WTC11 (cell line): ENCODE data around the gene MYCBPAP. TPM values are rescaled to one million over a fixed set of nuclear protein-coding genes. Genes with fewer than 3 reads are reported as not detected.

Experiments used
- ATAC-seq: fragments of 200-7000 bp; cut with Tn5 transposase; 2 replicates; pipeline ENCODE4 v1.10.0; 2021; ENCODE audit warnings: mild to moderate bottlenecking, moderate library complexity
- CTCF ChIA-PET: fragments of 300-600 bp; sonication (Branson Sonifier 250); formaldehyde crosslinking; loops from one replicate; lab custom pipeline; 2021; ENCODE audit warnings: antibody characterized with exemption; lab: Charles Lee
- POLR2A ChIA-PET: fragments of 350-600 bp; sonication (Branson Sonifier 250); formaldehyde crosslinking; loops from one replicate; lab custom pipeline; 2021; ENCODE audit warnings: antibody characterized with exemption; lab: Charles Lee
- DNase-seq: peaks from one replicate; pipeline ENCODE4 v3.0.0; 2021; ENCODE audit warnings: low spot score
- H3K27ac Mint-ChIP-seq: 2 replicates; pipeline ENCODE4 v1.8.0; 2021; ENCODE audit warnings: mixed read lengths
- H3K27me3 Mint-ChIP-seq: 2 replicates; pipeline ENCODE4 v1.8.0; 2021; ENCODE audit warnings: low read depth, mild to moderate bottlenecking, moderate library complexity, mixed read lengths
- H3K36me3 Mint-ChIP-seq: 2 replicates; pipeline ENCODE4 v1.8.0; 2021; ENCODE audit warnings: mixed read lengths
- H3K4me1 Mint-ChIP-seq: 2 replicates; pipeline ENCODE4 v1.8.0; 2022; ENCODE audit warnings: mixed read lengths
- H3K4me3 Mint-ChIP-seq: 2 replicates; pipeline ENCODE4 v1.8.0; 2021; ENCODE audit warnings: mild to moderate bottlenecking, moderate library complexity, mixed read lengths
- H3K9me3 Mint-ChIP-seq: 2 replicates; pipeline ENCODE4 v1.8.0; 2021; ENCODE audit warnings: mixed read lengths
- AR ChIP-seq: fragments of 250-450 bp; sonication (Bioruptor Pico); IDR thresholded peaks from 2 replicates; pipeline ENCODE4 v1.9.0; 2021; ENCODE audit warnings: mild to moderate bottlenecking
- CREM ChIP-seq: sonication (generic); formaldehyde crosslinking; IDR thresholded peaks from 2 replicates; pipeline ENCODE4 v1.8.1; 2022; ENCODE audit warnings: mild to moderate bottlenecking, missing genetic modification reagents, moderate library complexity
- CTCF ChIP-seq: fragments of 200-600 bp; IDR thresholded peaks from 2 replicates; pipeline ENCODE4 v1.8.0; 2022; ENCODE audit warnings: antibody characterized with exemption
- FOXJ3 ChIP-seq: sonication (generic); formaldehyde crosslinking; IDR thresholded peaks from 2 replicates; pipeline ENCODE4 v1.9.0; 2021; ENCODE audit warnings: missing genetic modification reagents, mild to moderate bottlenecking, borderline replicate concordance
- TCF7 ChIP-seq: sonication (generic); formaldehyde crosslinking; IDR thresholded peaks from 2 replicates; pipeline ENCODE4 v1.8.0; 2022; ENCODE audit warnings: mild to moderate bottlenecking, low read depth, missing genetic modification reagents, moderate library complexity
- TEAD1 ChIP-seq: sonication (generic); formaldehyde crosslinking; IDR thresholded peaks from 2 replicates; pipeline ENCODE4 v1.8.0; 2022; ENCODE audit warnings: mild to moderate bottlenecking, missing genetic modification reagents
- ZNF219 ChIP-seq: sonication (generic); formaldehyde crosslinking; IDR thresholded peaks from 2 replicates; pipeline ENCODE4 v1.8.0; 2023; ENCODE audit warnings: missing genetic modification reagents, mild to moderate bottlenecking, borderline replicate concordance
- ZNF416 ChIP-seq: fragments of 250-450 bp; sonication (Bioruptor Pico); IDR thresholded peaks from 2 replicates; pipeline ENCODE4 v1.9.0; 2021; ENCODE audit warnings: mild to moderate bottlenecking, inconsistent platforms
- total RNA-seq: library from RNA; stranded (reverse); gene quantifications from 3 replicates; pipeline ENCODE4 v1.2.3, GENCODE V29; 2021
- TF ChIP-seq, protein P1 (sequence below): fragments of 250-450 bp; sonication (Bioruptor Pico); conservative IDR thresholded peaks from 2 replicates; pipeline ENCODE4 v1.9.0; 2021; ENCODE audit warnings: mild to moderate bottlenecking
- TF ChIP-seq, protein P2 (sequence below): sonication (generic); formaldehyde crosslinking; IDR thresholded peaks from 2 replicates; pipeline ENCODE4 v1.8.1; 2023; ENCODE audit warnings: mild to moderate bottlenecking, moderate library complexity, missing genetic modification reagents
- TF ChIP-seq, protein P3 (sequence below): sonication (generic); formaldehyde crosslinking; IDR thresholded peaks from 2 replicates; pipeline ENCODE4 v1.8.1; 2022; ENCODE audit warnings: low read depth, mild to moderate bottlenecking, moderate library complexity, missing genetic modification reagents, borderline replicate concordance

The MYCBPAP gene
- total RNA-seq, 1 experiment from 2014 or later = 5.7 TPM

DNA sequence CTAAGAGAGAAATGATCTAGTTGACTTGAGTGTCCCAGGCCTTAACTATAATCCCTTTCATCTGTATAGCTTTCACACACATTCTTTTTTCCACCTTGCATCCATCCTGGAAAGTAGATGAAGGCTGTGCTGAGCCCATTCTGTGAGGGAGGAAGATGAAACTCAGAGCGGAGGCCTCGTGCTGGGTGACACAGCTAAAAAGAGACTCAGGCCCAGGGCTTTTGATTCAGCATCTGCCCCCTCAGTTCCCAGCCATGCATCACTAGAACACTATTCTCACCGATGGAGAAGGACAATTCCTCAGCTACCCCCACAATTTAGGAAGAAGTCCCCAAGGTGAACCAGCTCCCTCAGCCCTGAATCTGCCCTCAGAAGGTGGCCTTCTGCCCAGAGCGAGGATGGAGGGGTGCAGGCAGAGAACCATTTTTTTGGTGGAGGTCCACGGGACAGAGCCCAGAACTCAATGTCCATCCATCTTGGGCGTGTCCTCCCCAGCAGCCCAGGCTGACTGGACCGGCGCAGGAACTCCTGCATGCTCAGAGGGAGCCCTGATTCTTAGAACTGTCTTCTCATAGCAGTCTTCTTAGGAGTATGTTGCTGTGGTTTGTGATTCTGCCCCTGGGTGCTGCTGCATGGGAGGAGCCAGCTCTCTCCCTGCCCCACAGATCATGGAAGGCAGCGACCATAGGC, 5.8 kb upstream of the MYCBPAP start (continued):
- TF ChIP-seq, protein P1, sequence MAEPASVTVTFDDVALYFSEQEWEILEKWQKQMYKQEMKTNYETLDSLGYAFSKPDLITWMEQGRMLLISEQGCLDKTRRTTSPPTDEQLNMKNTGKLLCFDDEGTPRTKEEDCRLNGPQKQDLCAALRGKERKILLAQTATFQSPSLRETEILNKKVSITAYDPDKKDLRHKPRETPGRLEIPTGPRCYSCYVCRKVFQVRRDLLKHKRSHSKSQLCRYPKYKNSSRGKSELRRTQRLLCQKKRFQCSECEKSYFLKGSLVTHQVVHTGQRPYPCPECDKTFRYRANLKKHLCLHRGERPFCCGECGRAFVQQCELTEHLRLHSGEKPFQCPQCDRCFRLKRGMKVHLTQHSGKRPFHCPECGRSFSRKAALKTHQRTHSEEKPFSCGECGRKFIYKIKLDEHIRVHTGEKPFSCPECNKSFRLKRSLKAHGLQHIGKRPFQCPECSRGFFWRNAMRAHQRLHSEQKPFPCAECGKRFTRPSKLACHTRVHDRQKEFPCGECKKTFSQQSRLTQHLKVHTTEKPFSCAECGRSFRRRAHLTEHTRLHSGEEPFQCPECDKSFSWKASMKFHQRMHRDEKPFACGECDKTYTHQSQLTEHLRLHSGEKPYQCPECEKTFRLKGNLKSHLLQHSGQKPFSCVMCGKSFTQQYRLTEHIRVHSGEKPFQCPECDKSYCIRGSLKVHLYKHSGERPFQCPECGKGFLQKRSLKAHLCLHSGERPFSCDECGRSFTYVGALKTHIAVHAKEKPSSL = no peak
- no peak for TF ChIP-seq TCF7

DNA sequence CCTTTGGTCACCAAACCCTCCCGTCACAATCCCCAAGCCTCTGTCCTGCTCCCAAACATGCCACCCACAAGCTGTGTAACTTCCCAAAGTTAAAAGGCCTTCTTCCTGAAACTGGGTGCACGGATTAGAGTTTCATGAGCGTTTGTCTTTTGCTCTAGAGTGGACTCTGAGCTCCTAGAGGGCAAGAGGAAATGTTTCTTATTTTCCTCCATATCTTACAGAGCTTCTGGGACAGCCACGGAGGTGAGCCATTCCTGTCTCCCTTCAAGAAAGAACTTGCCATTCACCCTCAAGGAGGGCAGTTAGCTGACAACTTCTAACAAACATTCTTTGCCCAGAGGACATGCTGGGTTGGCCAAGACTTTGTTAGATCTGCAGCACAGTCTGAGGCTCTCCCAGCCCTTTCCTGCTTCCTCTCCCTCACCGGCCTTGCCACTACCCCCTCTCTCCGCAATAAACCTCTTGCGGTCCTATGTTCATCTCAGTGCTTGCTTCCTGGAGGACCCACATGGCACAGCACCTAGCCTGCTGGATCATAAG, 2.6 kb upstream of the MYCBPAP start:
- CTCF ChIA-PET = interaction anchor here (1.6 kb wide), 1 partner anchor 125 kb away, joined by 4 read pairs; no protein-coding TSS in a partner anchor
- no peak for ATAC-seq
- no peak for DNase-seq

More for the DNA sequence above, 2.6 kb upstream of the MYCBPAP start:
- H3K4me3 Mint-ChIP-seq = no peak overlapping the region
- TF ChIP-seq, protein P2, sequence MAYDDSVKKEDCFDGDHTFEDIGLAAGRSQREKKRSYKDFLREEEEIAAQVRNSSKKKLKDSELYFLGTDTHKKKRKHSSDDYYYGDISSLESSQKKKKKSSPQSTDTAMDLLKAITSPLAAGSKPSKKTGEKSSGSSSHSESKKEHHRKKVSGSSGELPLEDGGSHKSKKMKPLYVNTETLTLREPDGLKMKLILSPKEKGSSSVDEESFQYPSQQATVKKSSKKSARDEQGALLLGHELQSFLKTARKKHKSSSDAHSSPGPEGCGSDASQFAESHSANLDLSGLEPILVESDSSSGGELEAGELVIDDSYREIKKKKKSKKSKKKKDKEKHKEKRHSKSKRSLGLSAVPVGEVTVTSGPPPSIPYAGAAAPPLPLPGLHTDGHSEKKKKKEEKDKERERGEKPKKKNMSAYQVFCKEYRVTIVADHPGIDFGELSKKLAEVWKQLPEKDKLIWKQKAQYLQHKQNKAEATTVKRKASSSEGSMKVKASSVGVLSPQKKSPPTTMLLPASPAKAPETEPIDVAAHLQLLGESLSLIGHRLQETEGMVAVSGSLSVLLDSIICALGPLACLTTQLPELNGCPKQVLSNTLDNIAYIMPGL (CRISPR knock-in tag) = no peak
- TF ChIP-seq ZNF416 (CRISPR knock-in tag) (no peak), CTCF (no peak), AR (CRISPR knock-in tag) (no peak), CREM (CRISPR knock-in tag) (no peak), FOXJ3 (CRISPR knock-in tag) (no peak), TEAD1 (CRISPR knock-in tag) (no peak), ZNF219 (CRISPR knock-in tag) (no peak)
- TF ChIP-seq, protein P3, sequence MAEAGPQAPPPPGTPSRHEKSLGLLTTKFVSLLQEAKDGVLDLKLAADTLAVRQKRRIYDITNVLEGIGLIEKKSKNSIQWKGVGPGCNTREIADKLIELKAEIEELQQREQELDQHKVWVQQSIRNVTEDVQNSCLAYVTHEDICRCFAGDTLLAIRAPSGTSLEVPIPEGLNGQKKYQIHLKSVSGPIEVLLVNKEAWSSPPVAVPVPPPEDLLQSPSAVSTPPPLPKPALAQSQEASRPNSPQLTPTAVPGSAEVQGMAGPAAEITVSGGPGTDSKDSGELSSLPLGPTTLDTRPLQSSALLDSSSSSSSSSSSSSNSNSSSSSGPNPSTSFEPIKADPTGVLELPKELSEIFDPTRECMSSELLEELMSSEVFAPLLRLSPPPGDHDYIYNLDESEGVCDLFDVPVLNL (CRISPR knock-in tag) = no peak
- H3K36me3 Mint-ChIP-seq = no peaks in the 10 kb centered on the region
- POLR2A ChIA-PET = no interaction called here
- H3K9me3 Mint-ChIP-seq = no peaks in the 10 kb centered on the region
- H3K4me1 Mint-ChIP-seq = peaks cover 24% of the 10 kb centered on the region
- no peak overlapping the region; the same call in 1 of the 2 replicates for H3K27ac Mint-ChIP-seq
- H3K27me3 Mint-ChIP-seq = peaks cover 6% of the 10 kb centered on the region
